Activated CD4-positive, alpha-beta T cell treated with anti-CD3 and anti-CD28 coated beads, Interleukin-2, amount 10 ng/mL, durations not matched to agents 7 days and 5 days (primary cell): Measurements from ENCODE around the gene CAMKK2. TPM values are rescaled to one million over a fixed set of nuclear protein-coding genes. Genes with fewer than 3 reads are reported as not detected.
A peak's percentile ranks its signal among the peaks of the same experiment; 100 is the strongest.

ENCODE experiments used
- CTCF ChIA-PET: fragments of 350-600 bp; sonication (Branson Sonifier 250); formaldehyde crosslinking; loops from one replicate; lab custom pipeline; 2021; ENCODE audit warnings: antibody characterized with exemption; lab: Charles Lee
- POLR2A ChIA-PET: fragments of 350-600 bp; sonication (Branson Sonifier 250); formaldehyde crosslinking; loops from one replicate; lab custom pipeline; 2021; ENCODE audit warnings: antibody characterized with exemption; lab: Charles Lee
- DNase-seq: peaks from one replicate; pipeline ENCODE4 v3.0.0-alpha.2; 2020
- H3K27ac Mint-ChIP-seq: one replicate; pipeline ENCODE4 v1.8.0; 2021; ENCODE audit warnings: mild to moderate bottlenecking, moderate library complexity, mixed read lengths
- H3K27me3 Mint-ChIP-seq: one replicate; pipeline ENCODE4 v1.8.0; 2021; ENCODE audit warnings: mixed read lengths
- H3K36me3 Mint-ChIP-seq: one replicate; pipeline ENCODE4 v1.8.0; 2021; ENCODE audit warnings: low read depth, mixed read lengths
- H3K4me1 Mint-ChIP-seq: one replicate; pipeline ENCODE4 v1.8.0; 2021; ENCODE audit warnings: mixed read lengths
- H3K4me3 Mint-ChIP-seq: one replicate; pipeline ENCODE4 v1.8.0; 2021; ENCODE audit warnings: mild to moderate bottlenecking, moderate library complexity, mixed read lengths
- H3K9me3 Mint-ChIP-seq: one replicate; pipeline ENCODE4 v1.8.0; 2021; ENCODE audit warnings: mixed read lengths
- total RNA-seq, 2 experiments: library from RNA; stranded (reverse); gene quantifications; one replicate each; pipeline ENCODE4 v1.2.3, GENCODE V29; 2021

The CAMKK2 gene
- total RNA-seq, 2 experiments from 2014 or later, result 31.2 to 32.4 TPM

GRCh38 chr12:121223292-121224285 is 72.9 kb downstream of the CAMKK2 start:
- peaks cover 66% of the 10 kb centered on the region for H3K36me3 Mint-ChIP-seq
- peaks cover 72% of the 10 kb centered on the region for H3K4me1 Mint-ChIP-seq
- ChIA-PET CTCF (interaction anchor here (0.7 to 2.5 kb wide), 9 partner anchors 9 to 286 kb away, joined by 3 to 8 read pairs (median 4); no protein-coding TSS in a partner anchor), POLR2A (interaction anchor here (0.6 kb wide), 1 partner anchor 14 kb away, joined by 3 read pairs; no protein-coding TSS in a partner anchor)
- H3K9me3 Mint-ChIP-seq, result peaks cover 5% of the 10 kb centered on the region
- peak; percentile 65 for DNase-seq
- H3K4me3 Mint-ChIP-seq, result peak overlapping the region; percentile 48
- no peaks in the 10 kb centered on the region for H3K27me3 Mint-ChIP-seq
- peak overlapping the region; percentile 91 for H3K27ac Mint-ChIP-seq

GRCh38 chr12:121222847-121223246 is 73.7 kb downstream of the CAMKK2 start:
- Mint-ChIP-seq H3K27me3 (no peaks in the 10 kb centered on the region), H3K27ac (peak overlapping the region; percentile 91), H3K4me1 (peaks cover 72% of the 10 kb centered on the region), H3K36me3 (peaks cover 72% of the 10 kb centered on the region), H3K9me3 (peaks cover 5% of the 10 kb centered on the region), H3K4me3 (peak overlapping the region; percentile 48)
- POLR2A ChIA-PET, result no interaction called here
- CTCF ChIA-PET, result interaction anchor here (0.7 to 2.5 kb wide), 4 partner anchors 8 to 14 kb away, joined by 3 to 8 read pairs (median 6); no protein-coding TSS in a partner anchor
- DNase-seq, result peak; percentile 36

GRCh38 chr12:121219353-121219986 is 77.0 kb downstream of the CAMKK2 start:
- H3K36me3 Mint-ChIP-seq, result peaks cover 63% of the 10 kb centered on the region
- peaks cover 5% of the 10 kb centered on the region for H3K9me3 Mint-ChIP-seq
- CTCF ChIA-PET, result interaction anchor here (0.8 kb wide), 1 partner anchor 9 kb away, joined by 3 read pairs; no protein-coding TSS in a partner anchor
- H3K4me3 Mint-ChIP-seq, result no peak overlapping the region
- H3K4me1 Mint-ChIP-seq, result peaks cover 64% of the 10 kb centered on the region
- no peak for DNase-seq
- H3K27me3 Mint-ChIP-seq, result no peaks in the 10 kb centered on the region
- H3K27ac Mint-ChIP-seq, result peak overlapping the region; percentile 70
- POLR2A ChIA-PET, result no interaction called here

GRCh38 chr12:121218588-121219352 is 77.7 kb downstream of the CAMKK2 start:
- Mint-ChIP-seq H3K4me3 (no peak overlapping the region), H3K36me3 (peaks cover 63% of the 10 kb centered on the region), H3K27me3 (no peaks in the 10 kb centered on the region), H3K4me1 (peaks cover 63% of the 10 kb centered on the region), H3K9me3 (peaks cover 5% of the 10 kb centered on the region), H3K27ac (peak overlapping the region; percentile 31)
- DNase-seq, result no peak
- CTCF ChIA-PET, result interaction anchor here (0.8 to 1.2 kb wide), 2 partner anchors 8 to 35 kb away, joined by 3 read pairs; no protein-coding TSS in a partner anchor
- POLR2A ChIA-PET, result interaction anchor here (0.6 kb wide), 1 partner anchor 1108 kb away, joined by 3 read pairs; no protein-coding TSS in a partner anchor

GRCh38 chr12:121217761-121218160 is 78.7 kb downstream of the CAMKK2 start:
- H3K4me3 Mint-ChIP-seq, result no peak overlapping the region
- no peaks in the 10 kb centered on the region for H3K27me3 Mint-ChIP-seq
- CTCF ChIA-PET, result interaction anchor here (0.7 to 2.2 kb wide), 3 partner anchors 22 to 36 kb away, joined by 3 to 5 read pairs (median 4); no protein-coding TSS in a partner anchor
- H3K36me3 Mint-ChIP-seq, result peaks cover 61% of the 10 kb centered on the region
- no peak for DNase-seq
- peak overlapping the region; percentile 31 for H3K27ac Mint-ChIP-seq
- POLR2A ChIA-PET, result no interaction called here
- H3K4me1 Mint-ChIP-seq, result peaks cover 60% of the 10 kb centered on the region
- H3K9me3 Mint-ChIP-seq, result no peaks in the 10 kb centered on the region

GRCh38 chr12:121217063-121217462 is 79.4 kb downstream of the CAMKK2 start:
- ChIA-PET POLR2A (no interaction called here), CTCF (interaction anchor here (2.2 kb wide), 1 partner anchor 23 kb away, joined by 5 read pairs; no protein-coding TSS in a partner anchor)
- H3K4me3 Mint-ChIP-seq, result no peak overlapping the region
- H3K27me3 Mint-ChIP-seq, result no peaks in the 10 kb centered on the region
- H3K9me3 Mint-ChIP-seq, result no peaks in the 10 kb centered on the region
- peaks cover 56% of the 10 kb centered on the region for H3K4me1 Mint-ChIP-seq
- H3K36me3 Mint-ChIP-seq, result peaks cover 57% of the 10 kb centered on the region
- peak overlapping the region; percentile 5 for H3K27ac Mint-ChIP-seq
- DNase-seq, result no peak

- no peaks in the 10 kb centered on the region for H3K27me3 Mint-ChIP-seq
- DNase-seq, result no peak
- H3K27ac Mint-ChIP-seq, result no peak overlapping the region
- ChIA-PET CTCF (interaction anchor here (0.9 to 2.2 kb wide), 2 partner anchors 9 to 24 kb away, joined by 4 to 5 read pairs; no protein-coding TSS in a partner anchor), POLR2A (interaction anchor here (0.6 kb wide), 1 partner anchor 12 kb away, joined by 6 read pairs; no protein-coding TSS in a partner anchor)
- no peaks in the 10 kb centered on the region for H3K9me3 Mint-ChIP-seq
- H3K36me3 Mint-ChIP-seq, result peaks cover 59% of the 10 kb centered on the region
- H3K4me1 Mint-ChIP-seq, result peaks cover 59% of the 10 kb centered on the region
- no peak overlapping the region for H3K4me3 Mint-ChIP-seq
These were observed 80.4 kb downstream of the CAMKK2 start for GRCh38 chr12:121216102-121216501.

GRCh38 chr12:121214855-121215745 is 81.4 kb downstream of the CAMKK2 start:
- Mint-ChIP-seq H3K4me3 (no peak overlapping the region), H3K4me1 (peaks cover 56% of the 10 kb centered on the region), H3K27ac (peak overlapping the region; percentile 81), H3K27me3 (no peaks in the 10 kb centered on the region), H3K9me3 (no peaks in the 10 kb centered on the region), H3K36me3 (peaks cover 56% of the 10 kb centered on the region)
- CTCF ChIA-PET, result interaction anchor here (0.7 to 2.2 kb wide), 4 partner anchors 8 to 178 kb away, joined by 3 to 5 read pairs (median 4); no protein-coding TSS in a partner anchor
- no peak for DNase-seq
- POLR2A ChIA-PET, result interaction anchor here (0.6 kb wide), 2 partner anchors 13 to 135 kb away, joined by 4 to 6 read pairs; no protein-coding TSS in a partner anchor

GRCh38 chr12:121214166-121214777 is 82.2 kb downstream of the CAMKK2 start:
- Mint-ChIP-seq H3K27me3 (no peaks in the 10 kb centered on the region), H3K36me3 (peaks cover 53% of the 10 kb centered on the region), H3K9me3 (no peaks in the 10 kb centered on the region), H3K4me3 (peak overlapping the region; percentile 13), H3K4me1 (peaks cover 55% of the 10 kb centered on the region), H3K27ac (peak overlapping the region; percentile 81)
- CTCF ChIA-PET, result interaction anchor here (0.7 to 1.7 kb wide), 3 partner anchors 9 to 178 kb away, joined by 3 to 8 read pairs (median 3); no protein-coding TSS in a partner anchor
- POLR2A ChIA-PET, result no interaction called here
- DNase-seq, result no peak

GRCh38 chr12:121212875-121213274 is 83.6 kb downstream of the CAMKK2 start:
- no peaks in the 10 kb centered on the region for H3K9me3 Mint-ChIP-seq
- no peak overlapping the region for H3K4me3 Mint-ChIP-seq
- H3K27me3 Mint-ChIP-seq, result no peaks in the 10 kb centered on the region
- DNase-seq, result no peak
- H3K4me1 Mint-ChIP-seq, result peaks cover 56% of the 10 kb centered on the region
- H3K27ac Mint-ChIP-seq, result no peak overlapping the region
- peaks cover 43% of the 10 kb centered on the region for H3K36me3 Mint-ChIP-seq
- CTCF ChIA-PET, result interaction anchor here (1.7 kb wide), 1 partner anchor 10 kb away, joined by 8 read pairs; no protein-coding TSS in a partner anchor
- POLR2A ChIA-PET, result no interaction called here
